HG02970 (cell line): ENCODE measurements around the gene CCDC182.

Source experiments
- ATAC-seq: cut with Tn5 transposase; IDR thresholded peaks from one replicate; pipeline ENCODE4 v1.9.1; 2021; ENCODE audit warnings: mild to moderate bottlenecking, moderate library complexity, moderate number of reproducible peaks; ENCODE audit not compliant: unreplicated experiment, low FRiP score

CCDC182 gene

DNA sequence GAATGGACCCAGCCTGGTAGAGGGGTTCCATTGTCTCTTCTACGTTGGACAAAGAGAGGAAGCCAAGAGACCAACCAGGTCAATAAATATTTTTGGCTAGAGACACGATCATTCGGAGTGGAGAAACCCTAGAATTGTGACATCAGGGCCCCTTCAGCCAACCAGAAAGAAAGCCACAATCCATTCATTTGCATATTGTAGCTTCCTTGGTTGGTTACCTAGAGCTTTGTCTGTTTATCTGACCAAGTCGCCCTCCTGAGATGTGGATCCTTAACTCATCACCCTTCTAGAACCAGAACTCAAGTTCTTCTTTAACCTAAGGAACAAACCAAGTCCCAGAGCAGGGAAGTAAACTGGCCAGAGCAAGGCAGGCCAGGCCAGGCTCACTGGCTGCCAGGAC, at the start of gene CCDC182:
Gene CCDC182, minus strand, starts transcription at position 58 of the 400 bp plus-strand sequence. Its CDS starts 27 bp downstream, at position 31.
- no peak for ATAC-seq

DNA sequence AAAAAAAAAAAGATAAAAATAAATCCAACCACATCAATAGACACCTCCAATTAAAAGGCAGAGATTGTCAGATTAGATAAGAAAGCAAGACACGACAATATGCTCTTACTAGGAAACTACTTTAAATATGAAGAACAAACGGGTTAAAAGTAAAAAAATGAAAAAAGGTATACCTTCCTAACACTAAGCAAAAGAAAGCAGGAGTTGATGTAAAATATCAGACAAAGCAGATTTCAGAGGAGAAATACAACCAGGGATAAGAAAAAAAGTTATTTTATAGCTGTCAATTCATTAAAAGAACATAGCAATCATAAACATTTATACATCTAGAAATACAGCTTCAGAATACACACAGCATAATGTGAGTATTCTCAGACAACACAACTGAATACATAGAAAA, 49.7 kb upstream of the CCDC182 start:
- ATAC-seq, result no peak

DNA sequence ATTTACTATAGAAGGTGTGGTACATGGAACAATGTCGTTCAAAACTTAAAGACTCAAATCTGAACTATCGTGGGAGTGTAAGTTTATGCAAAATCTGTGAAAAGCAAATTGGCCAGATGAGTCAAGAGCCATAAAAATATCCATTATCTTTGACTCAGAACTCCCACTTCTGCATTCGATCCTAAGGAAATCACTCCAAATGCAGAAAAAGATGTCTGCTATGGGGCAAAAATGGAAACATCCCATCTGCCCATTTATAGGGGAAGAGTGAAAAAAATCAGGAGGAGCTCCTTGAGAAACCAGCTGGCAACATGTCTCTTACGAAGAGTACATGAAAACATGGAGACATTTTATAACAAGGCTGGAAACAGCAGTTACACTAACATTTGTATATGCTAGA, 43.6 kb upstream of the CCDC182 start:
- ATAC-seq, result no peak

DNA sequence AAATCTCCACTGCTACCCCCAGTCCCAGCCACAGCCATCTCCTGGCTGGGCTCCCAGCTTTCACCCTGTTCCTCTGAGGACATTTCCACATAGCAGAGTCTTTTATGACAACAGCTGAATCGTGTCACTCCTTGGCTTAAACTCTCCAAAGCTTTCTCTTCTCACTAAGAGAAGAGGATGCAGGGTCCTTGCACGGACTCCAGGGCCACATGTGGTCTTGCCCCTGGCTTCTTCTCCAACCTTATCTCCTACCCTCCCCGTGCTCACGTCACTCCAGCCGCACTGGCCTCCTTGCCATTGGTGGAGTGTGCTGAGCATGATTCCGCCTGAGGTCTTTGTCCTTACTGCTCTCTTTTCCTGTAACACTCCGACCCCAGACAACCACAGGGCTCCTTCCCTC, 39.9 kb upstream of the CCDC182 start:
- ATAC-seq, result no peak

DNA sequence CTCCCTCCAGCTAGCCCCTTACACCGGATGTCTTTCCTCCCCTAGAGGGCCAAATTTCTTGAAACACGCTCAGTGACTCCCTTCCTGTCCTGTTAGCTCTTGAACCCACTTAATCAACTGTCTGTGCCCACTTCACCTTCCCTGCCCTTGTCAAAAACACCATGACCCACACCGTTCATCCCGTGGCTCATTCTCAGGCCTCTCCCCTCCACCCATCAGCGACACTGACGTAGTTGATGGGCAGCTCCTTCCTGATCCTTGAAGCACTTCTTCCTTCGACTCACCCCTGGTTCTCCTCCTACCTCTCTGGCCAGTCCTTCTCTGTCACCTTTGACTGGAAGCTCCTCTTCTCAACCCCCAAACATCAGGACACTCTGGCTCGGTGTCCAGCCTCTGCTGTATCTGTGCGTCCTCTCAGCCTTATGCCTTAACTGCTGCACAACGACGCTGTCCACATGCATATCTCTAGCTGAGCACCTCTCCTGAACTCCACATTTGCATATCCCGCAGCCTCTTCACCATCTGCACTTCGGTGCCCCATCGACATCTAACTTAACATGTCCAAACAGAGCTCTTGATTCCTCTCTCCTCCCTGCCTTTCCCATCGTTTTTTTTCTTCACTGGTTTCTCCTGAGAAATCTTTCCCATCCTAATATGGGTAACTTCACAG, 39.3 kb upstream of the CCDC182 start:
- no peak for ATAC-seq

DNA sequence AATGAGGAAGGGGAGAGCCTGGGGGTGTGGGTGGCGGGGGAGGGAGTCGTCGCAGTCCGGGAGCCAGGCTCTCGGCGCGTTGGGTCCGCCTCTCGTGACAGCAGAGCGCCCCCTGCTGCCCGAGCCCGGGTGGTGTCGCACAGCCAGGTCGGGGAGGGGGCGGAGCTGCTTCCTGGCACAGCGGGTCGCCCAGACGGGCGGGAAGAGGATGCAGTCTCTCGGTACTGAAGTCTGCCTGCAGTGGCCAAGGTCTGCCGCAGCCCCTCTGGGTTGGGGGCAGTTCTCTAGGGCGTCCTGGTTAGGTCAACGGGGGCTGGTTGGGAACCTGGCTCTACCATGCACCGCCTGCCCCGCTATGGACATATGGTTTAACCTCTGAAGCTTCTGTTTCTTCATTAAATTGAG, 38.2 kb upstream of the CCDC182 start:
- no peak for ATAC-seq

DNA sequence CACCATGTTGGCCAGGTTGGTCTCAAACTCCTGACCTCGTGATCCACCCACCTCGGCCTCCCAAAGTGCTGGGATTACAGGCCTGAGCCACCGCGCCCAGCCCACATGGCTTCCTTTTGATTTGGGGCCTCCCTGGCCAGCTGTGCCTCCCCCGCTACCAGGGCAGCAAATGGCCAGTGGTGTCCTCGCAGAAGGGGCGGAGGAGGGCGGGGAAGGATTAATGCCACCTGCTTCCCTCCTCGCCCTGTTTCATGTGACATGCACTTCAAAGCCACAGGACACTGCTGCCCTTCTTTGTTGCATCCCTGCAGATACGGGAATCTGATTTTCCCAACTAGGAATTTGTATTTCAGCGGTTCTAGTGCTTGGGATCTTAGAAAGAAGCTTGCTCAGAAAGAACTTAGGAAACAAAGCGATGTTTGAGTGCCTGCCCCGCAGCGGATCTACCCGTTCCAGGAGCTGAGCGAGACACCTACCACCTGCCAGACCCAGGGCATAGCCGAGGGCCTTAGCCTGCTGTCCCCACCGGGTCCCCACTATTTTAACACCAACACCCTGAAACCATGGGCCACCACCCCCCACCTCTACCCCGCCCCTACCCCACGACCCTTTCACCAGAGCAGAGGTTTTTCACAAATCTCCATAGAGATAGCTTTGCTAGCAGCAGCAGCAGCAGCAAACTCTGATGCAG, 37.7 kb upstream of the CCDC182 start:
- ATAC-seq, result no peak

DNA sequence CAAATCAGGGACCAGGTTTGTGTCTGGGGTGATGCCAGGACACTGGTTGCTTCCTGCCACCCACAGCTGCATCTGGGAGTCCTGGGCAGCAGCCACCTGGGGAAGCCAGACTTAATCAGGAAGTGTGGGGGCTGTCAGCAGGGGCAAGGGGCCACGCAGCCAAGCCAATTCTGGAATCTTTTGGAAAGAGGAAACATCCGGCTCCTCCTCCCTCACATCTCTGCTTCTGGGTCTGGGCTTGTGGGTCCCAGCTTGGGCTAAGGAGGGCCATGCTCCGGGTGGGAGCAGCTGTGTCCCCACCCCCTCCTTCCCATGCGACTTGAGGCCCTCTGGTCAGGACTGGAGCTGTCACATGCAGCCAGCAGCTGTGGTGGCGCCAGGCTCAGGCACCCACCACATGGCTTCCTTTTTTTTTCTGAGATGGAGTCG, 37.0 kb upstream of the CCDC182 start:
- no peak for ATAC-seq

DNA sequence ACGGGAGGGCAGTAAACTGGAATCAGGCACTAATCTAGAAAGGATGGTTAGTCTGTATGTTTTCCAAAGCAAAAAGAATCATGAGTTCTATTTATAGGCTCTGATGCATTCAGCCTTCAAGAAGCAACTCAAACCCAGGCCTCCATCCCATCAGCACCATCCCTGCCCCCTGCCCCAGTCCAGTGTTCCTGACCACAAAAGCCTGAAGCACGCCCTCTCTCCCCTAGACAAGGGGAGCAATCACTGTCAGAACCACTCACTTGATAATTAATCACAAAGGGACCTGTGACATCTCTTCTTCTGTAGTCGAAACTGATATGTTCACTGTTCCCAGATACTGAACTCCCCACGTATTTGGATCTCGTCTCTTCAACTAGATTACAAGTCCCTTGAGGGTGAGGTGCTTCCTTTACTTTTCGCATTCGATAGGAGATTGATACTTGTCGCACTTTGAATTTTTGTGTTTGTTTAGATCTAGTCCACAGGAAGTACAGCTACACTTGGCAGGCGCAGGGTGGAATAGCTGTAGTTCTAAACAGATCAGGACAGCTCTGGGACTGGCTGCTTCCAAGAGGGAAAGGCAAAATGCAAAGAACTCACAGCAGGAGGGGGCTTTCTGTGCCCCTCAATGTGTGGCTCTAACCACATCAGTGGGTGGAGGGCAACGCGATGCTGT, 36.4 kb upstream of the CCDC182 start:
- ATAC-seq, result no peak

DNA sequence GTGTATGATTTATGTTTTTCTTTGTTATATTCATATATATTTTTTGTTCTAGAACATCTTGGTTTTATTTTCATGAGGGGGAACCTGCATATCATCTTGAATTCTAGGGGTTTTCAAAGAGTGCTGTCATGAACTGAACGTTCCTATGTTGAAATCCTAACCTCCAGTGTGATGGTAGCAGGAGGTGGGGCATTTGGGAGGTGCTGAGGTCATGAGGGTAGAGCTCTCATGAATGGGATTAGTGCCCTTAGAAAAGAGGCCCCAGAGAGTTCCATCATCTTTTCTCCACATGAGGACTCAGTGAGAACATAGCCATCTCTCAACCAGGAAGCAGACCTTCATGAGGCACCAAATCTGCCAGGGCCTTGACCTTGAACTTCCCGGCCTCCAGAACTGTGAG, 34.6 kb upstream of the CCDC182 start:
- no peak for ATAC-seq

DNA sequence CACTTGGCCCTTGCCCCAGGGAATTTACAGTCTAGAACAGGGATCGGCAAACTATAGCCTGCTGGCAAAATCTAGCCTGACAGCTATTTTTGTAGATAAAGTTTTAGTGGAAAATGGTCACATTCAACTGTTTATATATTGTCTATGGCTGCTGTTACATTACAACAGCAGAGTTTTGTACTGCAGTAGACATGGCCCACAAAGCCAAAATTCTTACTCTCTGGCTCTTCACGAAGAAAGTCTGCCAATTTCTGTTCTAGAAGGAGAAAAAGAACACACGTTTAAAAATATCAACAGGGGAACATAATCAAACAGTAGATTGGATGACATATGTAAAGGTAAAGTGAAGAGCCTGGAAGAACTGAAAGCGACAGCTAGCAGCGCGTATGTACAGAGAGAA, 33.2 kb upstream of the CCDC182 start:
- ATAC-seq, result no peak

DNA sequence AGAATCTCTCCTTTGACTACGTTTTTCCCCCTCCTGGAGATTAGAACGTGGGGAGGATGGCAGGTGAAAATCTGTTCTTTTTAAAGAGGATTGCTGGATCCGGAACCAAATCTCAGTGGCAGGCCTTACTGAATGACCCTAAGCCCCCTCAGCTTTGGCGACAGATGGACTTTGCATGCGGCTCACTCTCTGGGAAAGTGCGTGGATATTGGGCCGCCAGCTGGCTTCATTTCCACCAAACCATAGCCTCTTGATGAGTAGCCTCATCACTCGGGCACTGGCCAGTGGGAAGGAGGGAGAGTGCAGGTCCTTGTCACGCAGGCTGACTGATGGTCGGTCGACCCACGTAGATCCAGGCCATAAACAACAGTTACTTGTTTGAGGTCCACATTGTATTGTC, 31.3 kb upstream of the CCDC182 start:
- no peak for ATAC-seq

DNA sequence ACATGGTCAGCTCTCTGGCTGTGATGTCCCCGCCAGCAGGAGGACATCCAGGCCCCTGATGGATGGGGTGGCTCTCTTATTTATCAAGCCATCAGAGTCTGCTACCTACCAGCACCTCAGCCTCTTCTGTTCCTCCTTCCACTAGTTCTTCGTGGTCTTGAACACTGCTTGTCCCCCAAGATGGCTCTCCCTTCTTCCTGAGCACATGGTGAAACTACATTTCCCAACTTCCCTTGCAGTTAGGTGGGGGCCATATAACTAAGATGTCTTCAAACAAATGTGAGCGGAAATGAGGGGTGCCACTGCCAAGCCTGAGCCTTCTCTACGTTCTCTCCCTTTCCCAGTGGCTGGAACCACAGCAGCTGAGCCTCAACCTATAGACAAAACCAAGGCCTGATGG, 29.8 kb upstream of the CCDC182 start:
- ATAC-seq, result no peak

DNA sequence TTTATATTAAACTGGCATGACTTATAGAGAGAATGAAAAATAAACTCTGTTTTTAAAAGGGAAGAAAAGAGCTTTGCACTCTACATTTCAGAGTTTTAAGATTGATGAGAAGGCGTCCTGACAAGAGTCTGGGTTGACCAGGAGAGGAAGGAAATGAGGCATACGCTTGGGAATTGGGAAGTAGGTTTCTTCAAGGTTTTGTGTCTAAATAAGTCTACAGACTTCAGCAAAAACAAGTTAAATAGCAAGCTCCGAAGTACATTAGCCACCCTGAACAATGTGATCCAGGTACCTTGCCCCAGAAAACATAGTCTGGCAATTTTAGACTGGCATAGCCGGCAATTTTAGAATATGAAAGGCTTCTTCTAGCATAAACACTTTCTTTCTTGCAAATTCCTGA, 28.5 kb upstream of the CCDC182 start:
- no peak for ATAC-seq

DNA sequence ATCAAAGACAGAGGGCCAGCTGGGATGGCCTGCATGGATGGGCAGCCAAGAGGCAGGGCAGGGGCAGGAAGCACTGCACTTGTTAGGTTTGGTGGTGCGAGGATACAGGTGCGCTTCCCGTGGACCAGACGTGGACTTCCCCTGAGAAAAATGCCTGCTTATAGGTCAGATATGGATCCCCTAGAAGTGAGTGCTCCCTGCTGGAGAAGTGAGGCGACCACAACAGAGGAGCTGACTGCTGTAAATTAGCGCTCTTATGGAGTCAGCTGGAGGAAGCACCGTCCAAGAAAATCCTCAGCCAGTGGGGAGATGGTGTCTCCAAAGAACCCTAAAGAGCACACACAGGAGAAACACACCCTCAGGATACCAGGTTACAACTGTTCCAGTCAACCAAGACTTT, 27.7 kb upstream of the CCDC182 start:
- no peak for ATAC-seq

DNA sequence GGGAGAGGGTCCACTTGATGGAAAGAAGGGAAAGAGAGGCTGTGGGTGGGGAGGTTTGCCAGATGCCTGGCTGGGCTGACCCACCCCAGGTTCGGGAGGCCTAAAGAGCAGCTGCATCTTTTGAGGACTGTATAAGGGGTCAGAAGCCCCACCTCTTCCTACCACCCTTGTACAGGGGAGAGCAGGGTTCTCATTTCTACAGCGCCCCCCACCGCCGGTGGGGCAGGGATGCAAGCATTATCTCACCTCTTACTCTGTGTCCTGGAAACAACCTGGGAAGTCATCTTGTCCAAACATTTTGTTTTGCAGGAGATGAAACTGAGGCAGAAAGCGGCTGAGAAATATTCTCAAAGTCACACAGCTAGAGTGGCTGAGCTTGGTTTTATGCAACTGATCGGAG, 22.5 kb upstream of the CCDC182 start:
- no peak for ATAC-seq

DNA sequence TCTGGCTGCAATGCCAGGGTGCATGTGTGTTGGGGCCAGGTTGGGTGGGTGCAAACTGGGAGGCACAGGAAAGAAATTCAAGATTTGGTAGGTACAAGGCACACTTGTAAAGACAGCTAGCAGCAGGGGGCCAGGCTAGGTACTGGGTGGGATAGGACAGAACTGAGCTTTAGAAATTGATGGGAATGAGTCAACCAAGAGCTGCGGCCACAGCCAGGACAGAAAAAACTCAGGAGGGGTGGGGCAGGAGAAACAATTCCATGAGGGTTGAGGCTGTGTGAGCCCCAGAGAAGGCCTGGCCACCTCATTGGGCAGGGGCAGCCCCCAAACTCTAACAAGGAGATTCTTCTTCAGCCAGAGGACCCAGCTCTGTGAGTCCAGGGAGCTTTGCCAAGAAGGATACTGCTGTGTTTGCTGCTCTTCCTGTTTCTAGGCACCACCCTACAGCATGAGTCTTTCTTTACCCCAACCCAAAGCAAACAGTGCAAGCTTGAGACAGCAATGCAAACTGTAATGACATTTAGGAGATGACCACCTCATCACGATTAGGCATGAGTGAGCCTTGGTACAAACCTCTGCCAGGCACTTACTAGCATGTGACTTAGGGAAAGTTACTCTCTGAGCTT, 21.3 kb upstream of the CCDC182 start:
- no peak for ATAC-seq

DNA sequence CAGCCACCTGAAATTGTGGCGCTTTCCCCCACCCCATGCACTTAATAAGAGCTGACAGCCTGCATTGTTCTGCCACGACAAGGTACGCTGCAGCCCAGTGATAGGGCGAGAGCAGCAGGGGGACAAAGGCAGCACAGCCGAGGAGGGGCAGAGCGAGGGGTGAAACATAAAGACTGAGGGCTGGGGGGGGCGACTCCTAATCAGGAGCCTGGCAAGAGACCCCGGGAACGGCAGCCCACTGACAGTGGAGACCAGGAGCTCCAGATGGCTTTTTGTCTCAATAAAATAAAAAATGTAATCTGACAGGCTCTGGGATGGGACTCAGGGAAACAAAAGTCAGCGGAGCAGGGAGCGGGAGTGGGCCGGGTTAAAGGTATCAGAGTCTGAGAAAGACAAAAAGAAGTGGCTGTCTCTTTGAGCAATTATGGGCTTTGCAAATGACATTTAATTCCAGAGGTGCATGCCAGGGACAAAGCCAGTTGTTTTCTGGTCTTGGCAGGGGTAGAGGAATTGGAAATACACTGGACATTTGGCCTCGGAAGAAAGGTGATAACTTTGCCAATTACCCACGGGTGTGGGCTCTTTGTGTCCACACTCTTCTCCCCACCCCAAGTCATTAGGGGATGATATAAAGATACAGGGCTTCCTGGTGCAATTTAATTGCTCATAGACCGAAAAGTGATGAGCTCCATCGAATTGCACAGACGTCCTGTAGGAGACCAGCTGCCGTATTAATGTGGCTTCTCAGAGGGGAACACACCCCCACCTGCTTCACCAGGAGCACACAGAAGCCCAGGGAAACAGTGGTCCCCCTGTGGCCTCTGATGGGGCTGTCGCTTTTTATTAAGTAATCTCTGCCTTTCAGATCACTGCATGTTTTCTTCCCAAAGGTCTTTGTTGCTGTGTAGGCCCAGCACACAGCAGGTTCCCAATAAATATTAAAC, 17.6 kb upstream of the CCDC182 start:
- no peak for ATAC-seq

DNA sequence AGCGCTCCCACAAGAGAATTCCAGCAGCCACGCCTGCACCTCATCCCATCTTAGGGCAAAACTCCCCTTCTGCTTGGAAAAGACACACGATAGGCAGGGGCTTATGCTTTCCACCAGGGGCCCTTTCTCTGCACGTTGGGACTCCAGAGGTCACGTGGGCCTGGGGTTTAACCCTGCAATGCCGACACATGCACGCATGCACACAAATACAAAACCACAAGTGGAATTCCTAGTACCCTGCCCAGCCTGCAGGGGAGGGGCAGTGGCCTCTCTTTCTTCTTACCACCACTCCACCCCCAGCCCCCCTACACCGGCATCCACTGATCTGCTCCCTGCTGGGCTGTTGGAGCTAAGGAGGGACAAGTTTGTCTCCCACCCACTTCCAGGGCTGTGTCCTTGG, 16.8 kb upstream of the CCDC182 start:
- no peak for ATAC-seq

DNA sequence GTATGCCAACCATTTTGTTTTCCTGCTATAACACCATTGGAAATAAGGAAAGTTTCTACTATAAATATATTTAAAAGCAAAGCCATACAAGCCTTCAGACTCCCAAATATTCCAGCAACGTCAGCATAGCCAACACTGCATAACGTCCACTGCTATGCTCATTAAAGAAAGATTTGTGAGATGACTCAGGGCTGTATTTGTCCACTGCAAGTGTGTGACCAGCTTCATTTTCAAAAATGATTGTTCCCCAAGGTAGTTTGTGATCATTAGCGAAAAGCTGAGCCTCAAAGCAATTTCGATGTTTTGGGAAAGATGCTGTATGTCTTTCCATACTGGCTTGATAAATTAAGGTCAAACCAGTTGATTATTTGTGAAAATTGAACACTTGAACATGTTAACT, 14.9 kb upstream of the CCDC182 start:
- ATAC-seq, result no peak
